Measurements from ENCODE around the gene TEDDM1. TPM values are rescaled to one million over a fixed set of nuclear protein-coding genes. Genes with fewer than 3 reads are reported as not detected.

Gene TEDDM1
- polyA plus RNA-seq, 1 of the 3 experiments (the other 2 are of a cell fraction), result not detected

GRCh38 chr1:182351790-182352364, 48.6 kb downstream of the TEDDM1 start:
- no peak overlapping the region for H3K4me2 ChIP-seq
- H4K20me1 ChIP-seq (ENCODE audit: insufficient read depth), result no peaks in the 10 kb centered on the region
- H3K9me3 ChIP-seq, result no peaks in the 10 kb centered on the region
- no peak overlapping the region for H3K27ac ChIP-seq (ENCODE audit: low read depth in 2 of 2, low read length in 1 of 2)
- WGBS (ENCODE audit: low lambda C conversion rate), result 100% methylated on average over 1 of the region's 1 CpG
- no peaks in the 10 kb centered on the region for H3K36me3 ChIP-seq (replicated peaks in 1 of 2; ENCODE audit: control insufficient read depth in 1 of 2, insufficient read depth in 2 of 2, low read length in 1 of 2)
- no peaks in the 10 kb centered on the region for H3F3A ChIP-seq (replicated peaks; ENCODE audit: insufficient read depth)
- H3K4me1 ChIP-seq (ENCODE audit: control insufficient read depth in 1 of 2, insufficient read depth in 2 of 2, low read depth in 1 of 2, low read length in 1 of 2), result no peaks in the 10 kb centered on the region
- H3K79me2 ChIP-seq (ENCODE audit: insufficient read depth), result no peaks in the 10 kb centered on the region
- no peaks in the 10 kb centered on the region for H3K27me3 ChIP-seq (ENCODE audit: insufficient read depth)
- H2AFZ ChIP-seq (ENCODE audit: low read depth), result no peak overlapping the region
- TF ChIP-seq NRF1 (IDR thresholded peaks at IDR 0.05; ENCODE audit: low read depth, low read length) (no peak), MEF2A (IDR thresholded peaks at IDR 0.05; ENCODE audit: borderline replicate concordance, low read depth) (no peak), GABPA (IDR thresholded peaks at IDR 0.05; ENCODE audit: low read depth) (no peak), ELF1 (IDR thresholded peaks at IDR 0.05) (no peak), FOXM1 (IDR thresholded peaks at IDR 0.05; ENCODE audit: low read depth) (no peak), RFX5 (IDR thresholded peaks at IDR 0.05; ENCODE audit: low read length) (no peak), POLR2AphosphoS5 (IDR thresholded peaks at IDR 0.05; ENCODE audit: low read depth, low read length) (no peak), TAF1 (IDR thresholded peaks at IDR 0.05; ENCODE audit: borderline replicate concordance, low read depth, low read length) (no peak), SIN3A (IDR thresholded peaks at IDR 0.05; ENCODE audit: borderline replicate concordance, low read depth, low read length) (no peak), MXI1 (IDR thresholded peaks at IDR 0.05; ENCODE audit: low read depth, low read length) (no peak), PBX3 (IDR thresholded peaks at IDR 0.05) (no peak)
- H3K9ac ChIP-seq, result no peak overlapping the region
- CTCF ChIA-PET, result interaction anchor here (0.7 kb wide), 1 partner anchor 132 kb away, joined by 3 read pairs; no protein-coding TSS in a partner anchor
- H3K4me3 ChIP-seq (ENCODE audit: low read depth in 2 of 2, low read length in 1 of 2), result no peak overlapping the region
- POLR2A ChIA-PET, result no interaction called here
- no peaks in the 10 kb centered on the region for H3K9me2 ChIP-seq
- no peak for DNase-seq

GRCh38 chr1:182350839-182351238, 49.6 kb downstream of the TEDDM1 start:
- Histone ChIP-seq H3K9ac (no peak overlapping the region), H3K4me3 (ENCODE audit: low read depth in 2 of 2, low read length in 1 of 2) (no peak overlapping the region), H3K9me3 (no peaks in the 10 kb centered on the region), H2AFZ (ENCODE audit: low read depth) (no peak overlapping the region), H3K27ac (ENCODE audit: low read depth in 2 of 2, low read length in 1 of 2) (no peak overlapping the region), H3K4me2 (no peak overlapping the region), H3K9me2 (no peaks in the 10 kb centered on the region), H3K4me1 (ENCODE audit: control insufficient read depth in 1 of 2, insufficient read depth in 2 of 2, low read depth in 1 of 2, low read length in 1 of 2) (no peaks in the 10 kb centered on the region), H3K79me2 (ENCODE audit: insufficient read depth) (no peaks in the 10 kb centered on the region), H4K20me1 (ENCODE audit: insufficient read depth) (no peaks in the 10 kb centered on the region), H3F3A (replicated peaks; ENCODE audit: insufficient read depth) (no peaks in the 10 kb centered on the region), H3K27me3 (ENCODE audit: insufficient read depth) (no peaks in the 10 kb centered on the region), H3K36me3 (replicated peaks in 1 of 2; ENCODE audit: control insufficient read depth in 1 of 2, insufficient read depth in 2 of 2, low read length in 1 of 2) (no peaks in the 10 kb centered on the region)
- 15% methylated on average over 2 of the region's 2 CpGs for whole genome bisulfite sequencing (ENCODE audit: low lambda C conversion rate)
- ChIA-PET CTCF (interaction anchor here (1.3 kb wide), 1 partner anchor 14 kb away, joined by 3 read pairs; no protein-coding TSS in a partner anchor), POLR2A (no interaction called here)
- no peak for TF ChIP-seq RAD21 (IDR thresholded peaks at IDR 0.05; ENCODE audit: low read length)
- no peak for TF ChIP-seq RFX5 (IDR thresholded peaks at IDR 0.05; ENCODE audit: low read length)
- TF ChIP-seq CTCF (IDR thresholded peaks at IDR 0.05), result no peak
- no peak for TF ChIP-seq TEAD4 (IDR thresholded peaks at IDR 0.05; ENCODE audit: borderline replicate concordance, insufficient read depth)
- TF ChIP-seq NRF1 (IDR thresholded peaks at IDR 0.05; ENCODE audit: low read depth, low read length), result no peak
- TF ChIP-seq MEF2A (IDR thresholded peaks at IDR 0.05; ENCODE audit: borderline replicate concordance, low read depth), result no peak
- no peak for TF ChIP-seq IRF3 (IDR thresholded peaks at IDR 0.05; ENCODE audit: low read depth, low read length)
- no peak for TF ChIP-seq GATA2 (CRISPR knock-in tag; IDR thresholded peaks at IDR 0.05)
- TF ChIP-seq PBX3 (IDR thresholded peaks at IDR 0.05), result no peak
- no peak for TF ChIP-seq FOXJ3 (CRISPR knock-in tag; IDR thresholded peaks at IDR 0.05)
- no peak for TF ChIP-seq SMC3 (IDR thresholded peaks at IDR 0.05; ENCODE audit: low read depth, low read length)
- no peak for TF ChIP-seq SIN3A (IDR thresholded peaks at IDR 0.05; ENCODE audit: borderline replicate concordance, low read depth, low read length)
- TF ChIP-seq MXI1 (IDR thresholded peaks at IDR 0.05; ENCODE audit: low read depth, low read length), result no peak
- no peak for TF ChIP-seq TCF12 (IDR thresholded peaks at IDR 0.05)
- DNase-seq, result no peak
